Tongue (tissue), 2 donors: ENCODE data around the gene FETUB. TPM values are rescaled to one million over a fixed set of nuclear protein-coding genes. Genes with fewer than 3 reads are reported as not detected.

Source experiments
- DNase-seq: peaks from one replicate; pipeline ENCODE4 v3.0.0-alpha.2; 2015
- total RNA-seq: library from RNA; depleted of rRNA; stranded (reverse); fragments of >200 nt; gene quantifications from one replicate; pipeline ENCODE4 v1.2.3, GENCODE V29; 2014

Gene FETUB
- total RNA-seq, 1 donor from 2014 or later: not detected

DNA sequence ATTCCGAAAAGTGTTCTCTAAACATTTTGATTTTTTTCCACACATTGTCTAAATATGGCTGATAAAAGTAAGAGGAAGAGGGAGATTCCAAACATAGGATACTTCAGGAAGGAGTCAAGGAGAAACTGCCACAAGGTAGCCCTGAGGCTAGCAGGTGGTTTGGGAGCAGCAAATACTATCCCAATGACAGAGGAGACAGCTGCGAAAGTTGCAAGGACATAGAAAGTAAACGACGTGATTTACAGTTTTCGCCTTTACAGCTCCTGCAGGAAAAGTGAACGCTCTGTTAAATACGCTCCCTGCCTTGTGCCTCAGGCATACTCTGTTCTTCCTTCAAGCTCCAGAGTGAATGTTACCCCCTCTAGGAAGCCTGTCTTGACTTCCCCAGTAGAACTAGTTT, 3.7 kb upstream of the FETUB start:
- no peak for DNase-seq

DNA sequence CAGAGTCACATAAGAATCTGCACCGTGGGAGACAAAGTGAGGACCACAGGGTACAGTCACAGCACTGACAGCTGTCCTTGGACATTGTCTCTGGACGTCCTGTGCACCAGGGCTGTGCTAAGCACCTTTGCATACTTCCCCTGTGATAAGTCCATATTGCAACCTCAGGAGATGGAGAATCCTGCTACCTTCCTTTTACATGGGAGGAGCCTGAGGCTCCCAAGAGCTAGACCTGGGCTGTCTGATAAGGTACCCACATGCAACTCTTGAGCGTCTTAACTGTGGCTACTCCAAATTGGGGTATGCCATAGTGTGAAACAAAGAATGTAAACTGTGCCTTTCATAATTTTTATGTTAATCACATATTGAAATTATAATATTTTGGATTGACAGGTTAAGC, 2.5 kb upstream of the FETUB start:
- no peak for DNase-seq

DNA sequence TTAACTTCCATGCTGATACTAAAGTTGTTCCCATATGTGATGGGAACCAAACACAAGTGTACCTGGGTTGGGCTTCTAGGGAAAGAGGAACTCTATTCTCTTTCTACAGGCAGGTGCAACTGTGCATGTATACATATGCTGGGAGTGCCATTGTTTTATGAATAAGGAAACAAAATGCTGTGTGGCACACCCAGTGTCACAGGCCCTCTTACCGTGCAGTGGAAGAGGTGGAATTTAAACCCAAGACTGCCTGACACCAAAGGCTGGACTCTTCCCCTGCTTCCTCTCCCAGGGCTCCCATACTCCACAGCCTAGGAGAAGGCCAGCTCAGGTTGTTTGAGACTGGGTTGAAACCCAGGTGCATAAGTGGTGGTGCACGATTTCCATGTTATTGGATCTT, 1.9 kb upstream of the FETUB start:
- DNase-seq: no peak

DNA sequence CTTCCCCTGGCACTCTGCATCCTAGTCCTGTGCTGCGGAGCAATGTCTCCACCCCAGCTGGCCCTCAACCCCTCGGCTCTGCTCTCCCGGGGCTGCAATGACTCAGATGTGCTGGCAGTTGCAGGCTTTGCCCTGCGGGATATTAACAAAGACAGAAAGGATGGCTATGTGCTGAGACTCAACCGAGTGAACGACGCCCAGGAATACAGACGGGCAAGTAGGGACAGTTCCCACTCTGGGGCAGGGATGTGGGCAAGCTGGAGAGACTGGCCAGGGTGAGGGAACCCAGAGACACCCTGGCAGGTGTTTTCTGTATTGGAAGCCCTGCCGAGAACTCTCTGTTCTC, 247 bp downstream of the FETUB start:
- DNase-seq: no peak

- no peak for DNase-seq
These were observed 730 bp downstream of the FETUB start for GRCh38 chr3:186640929-186641328.

- DNase-seq: no peak
These were observed 1.8 kb downstream of the FETUB start for GRCh38 chr3:186642014-186642413.

- no peak for DNase-seq
These were observed 3.3 kb downstream of the FETUB start for GRCh38 chr3:186643493-186643892.

- no peak for DNase-seq
These were observed 4.5 kb downstream of the FETUB start for GRCh38 chr3:186644683-186645082.

DNA sequence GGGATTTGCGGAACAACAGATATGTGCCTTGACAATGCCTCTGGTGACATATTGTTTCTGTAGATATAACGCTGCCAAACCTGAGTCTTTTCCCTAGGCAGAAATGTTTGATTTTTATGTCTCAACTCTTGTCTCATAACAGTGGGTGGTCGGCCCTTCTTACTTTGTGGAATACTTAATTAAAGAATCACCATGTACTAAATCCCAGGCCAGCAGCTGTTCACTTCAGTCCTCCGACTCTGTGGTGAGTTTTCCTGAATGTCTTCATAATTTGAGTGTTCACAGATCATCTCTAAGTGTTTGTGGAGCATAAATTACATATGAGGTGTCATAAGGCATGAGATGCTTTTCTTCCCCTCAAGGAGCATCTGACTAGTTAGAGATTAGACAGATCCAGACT, 5.9 kb downstream of the FETUB start:
- no peak for DNase-seq

DNA sequence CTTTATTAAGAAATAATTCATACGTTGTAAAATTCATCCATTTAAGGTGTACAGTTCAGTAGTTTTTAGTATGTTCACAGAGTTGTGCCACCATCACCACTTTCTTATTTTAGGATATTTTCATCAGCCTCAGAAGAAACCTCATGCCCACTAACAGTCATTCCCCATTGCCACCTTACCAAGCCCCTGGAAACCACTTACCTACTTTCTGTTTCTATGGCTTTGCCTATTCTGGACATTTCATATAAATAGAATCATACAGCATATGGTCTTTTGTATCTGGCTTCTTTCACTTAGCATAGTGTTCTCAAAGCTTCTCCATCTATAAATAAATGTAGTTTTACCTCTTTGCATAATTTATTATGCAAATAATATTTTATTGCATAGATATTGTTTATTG, 6.6 kb downstream of the FETUB start:
- DNase-seq: no peak

DNA sequence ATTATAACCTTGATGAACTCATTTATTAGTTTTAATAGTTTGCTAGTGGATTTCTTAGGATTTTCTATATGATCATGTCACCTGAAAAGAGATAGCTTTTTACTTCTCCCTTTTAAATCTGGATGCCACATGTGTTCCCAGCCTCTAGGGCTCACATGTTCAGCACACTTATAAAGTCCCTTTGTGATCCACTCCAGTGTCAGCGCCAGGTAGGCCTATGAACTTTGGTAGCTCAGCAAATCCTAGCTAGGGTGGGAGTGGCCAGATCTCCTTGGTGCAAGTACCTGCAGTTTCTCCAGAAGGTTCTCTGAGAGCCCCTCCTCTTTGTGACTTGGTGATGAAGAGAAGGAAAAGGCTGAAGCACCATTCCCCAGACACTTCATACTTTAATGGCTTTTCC, 8.7 kb downstream of the FETUB start:
- no peak for DNase-seq

- no peak for DNase-seq
These were observed 11.5 kb downstream of the FETUB start for GRCh38 chr3:186651678-186652215.

DNA sequence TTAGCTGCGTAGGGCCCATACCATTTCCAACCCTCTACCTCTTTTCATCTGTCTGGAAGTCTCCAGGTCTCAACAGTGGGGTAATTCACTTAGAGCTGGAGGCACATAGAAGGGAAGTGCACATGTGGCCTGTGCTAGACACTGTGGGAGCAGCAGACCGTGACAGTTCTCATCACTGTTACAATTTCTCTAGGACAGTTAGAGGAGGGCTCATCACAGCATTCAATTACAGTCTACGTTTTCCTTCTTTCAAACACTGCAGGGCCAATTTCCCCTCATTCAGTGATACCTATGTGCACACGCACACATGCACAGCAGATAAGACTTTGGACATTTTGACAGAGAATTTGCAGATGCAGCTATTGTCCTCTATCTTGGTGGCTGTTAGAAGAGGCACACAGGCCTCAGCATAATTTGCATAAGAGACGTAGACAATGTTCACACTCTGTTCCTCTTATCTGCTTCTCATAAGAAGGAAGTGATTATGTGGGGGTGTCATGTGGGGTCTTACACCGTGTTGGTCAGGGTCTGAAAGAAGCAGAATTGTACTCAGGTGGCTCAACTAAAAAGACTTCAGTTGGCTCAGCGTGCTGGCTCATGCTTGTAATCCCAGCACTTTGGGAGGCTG, 13.0 kb downstream of the FETUB start:
- DNase-seq: no peak

DNA sequence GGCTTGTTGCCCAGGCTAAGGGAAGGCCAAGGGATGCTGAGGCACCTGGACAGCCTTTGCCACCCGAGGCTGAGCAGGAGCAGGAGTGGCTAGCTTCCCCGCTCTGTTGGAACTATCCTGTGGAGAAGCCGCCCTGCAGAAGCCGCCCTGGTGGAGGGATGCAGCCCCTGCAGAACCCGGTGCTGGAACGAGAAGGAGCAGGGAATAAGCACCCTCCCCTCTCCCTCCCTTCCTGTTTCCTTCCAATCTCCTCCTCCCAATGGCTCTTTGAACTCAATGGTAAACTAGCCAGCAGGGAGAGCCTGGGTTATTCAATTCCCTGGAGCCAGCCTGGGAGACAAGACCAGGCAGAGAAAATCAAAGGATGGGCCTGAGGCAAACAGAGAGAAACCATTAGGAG, 13.8 kb downstream of the FETUB start:
- no peak for DNase-seq

GRCh38 chr3:186663361-186664118, 23.3 kb downstream of the FETUB start:
- no peak for DNase-seq

GRCh38 chr3:186664119-186664495, 23.9 kb downstream of the FETUB start:
- no peak for DNase-seq

- DNase-seq: no peak
These were observed 24.3 kb downstream of the FETUB start for GRCh38 chr3:186664506-186664905.

DNA sequence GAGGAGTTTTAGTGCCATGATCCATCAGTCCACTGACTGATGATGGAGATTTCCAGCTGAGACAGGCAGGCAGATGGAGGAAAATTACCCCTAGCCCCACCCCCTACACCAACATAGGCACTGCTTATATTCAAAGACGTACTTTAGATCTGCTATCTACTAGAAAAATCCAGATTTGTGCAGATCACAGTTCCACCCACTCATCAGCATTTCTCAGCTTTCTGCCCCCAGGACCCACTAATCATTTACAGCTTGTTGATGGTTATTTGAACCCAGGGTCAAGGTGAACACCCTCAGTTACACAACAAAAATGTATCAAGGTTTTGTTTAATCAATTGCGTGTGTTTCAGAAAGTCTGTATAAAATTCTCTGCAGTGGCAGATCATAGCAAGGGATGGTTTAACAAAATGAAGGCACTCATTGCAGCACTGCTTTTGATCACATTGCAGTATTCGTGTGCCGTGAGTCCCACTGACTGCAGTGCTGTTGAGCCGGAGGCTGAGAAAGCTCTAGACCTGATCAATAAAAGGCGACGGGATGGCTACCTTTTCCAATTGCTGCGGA, 25.5 kb downstream of the FETUB start, which contains the start of gene HRG:
Gene HRG (plus strand): TSS at position 390 of the 564 bp plus-strand sequence. CDS start 18 bp downstream, at position 408.
- DNase-seq: no peak

DNA sequence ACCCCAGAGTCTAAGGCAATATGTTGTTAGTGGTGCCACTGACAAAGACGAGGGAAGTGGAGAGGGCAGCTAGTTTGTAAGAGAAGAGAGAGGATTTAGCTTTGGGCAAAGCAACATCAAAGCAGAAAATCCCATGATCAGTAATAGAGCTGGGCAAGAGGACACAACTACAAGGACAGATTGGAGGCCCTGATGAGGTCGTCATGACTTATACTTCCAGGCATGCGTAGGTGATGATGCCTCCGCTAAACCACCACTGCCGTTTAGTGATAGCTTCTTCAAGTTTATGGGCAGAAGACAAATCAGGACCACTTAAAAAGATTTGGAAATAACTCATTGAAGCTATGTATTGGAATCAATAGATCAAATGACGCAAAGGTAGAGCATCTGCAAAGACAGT, 28.2 kb downstream of the FETUB start:
- DNase-seq: no peak

DNA sequence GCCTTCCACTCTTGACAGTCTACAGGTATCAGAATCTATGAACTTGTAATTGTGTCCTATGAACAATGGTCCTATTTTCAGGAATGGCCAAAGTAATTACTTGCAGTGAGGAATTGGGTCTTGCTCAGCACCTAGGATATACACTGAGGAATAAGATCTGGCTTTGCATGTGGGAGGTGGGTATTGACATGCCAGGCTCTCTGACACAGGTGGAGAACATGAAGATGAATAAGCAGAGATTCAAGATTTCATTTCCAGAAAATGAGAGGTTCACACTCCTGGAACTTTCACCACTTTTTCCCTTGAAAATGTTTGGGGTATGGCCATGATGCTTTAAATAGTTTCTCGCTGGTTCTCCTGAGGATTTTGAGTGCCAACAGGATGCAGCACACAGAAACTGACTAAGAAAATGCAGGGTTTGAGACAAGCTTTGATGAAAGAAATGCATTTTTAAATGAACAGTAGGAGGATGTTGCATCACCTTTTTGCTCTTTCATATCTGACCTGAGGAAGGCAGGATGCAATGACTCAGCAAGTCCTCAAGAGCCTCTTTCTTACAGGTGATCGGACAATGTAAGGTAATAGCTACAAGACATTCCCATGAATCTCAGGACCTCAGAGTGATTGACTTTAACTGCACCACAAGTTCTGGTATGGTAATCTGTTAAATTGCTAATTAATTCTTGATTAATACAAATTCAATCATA, 29.3 kb downstream of the FETUB start:
- DNase-seq: no peak

DNA sequence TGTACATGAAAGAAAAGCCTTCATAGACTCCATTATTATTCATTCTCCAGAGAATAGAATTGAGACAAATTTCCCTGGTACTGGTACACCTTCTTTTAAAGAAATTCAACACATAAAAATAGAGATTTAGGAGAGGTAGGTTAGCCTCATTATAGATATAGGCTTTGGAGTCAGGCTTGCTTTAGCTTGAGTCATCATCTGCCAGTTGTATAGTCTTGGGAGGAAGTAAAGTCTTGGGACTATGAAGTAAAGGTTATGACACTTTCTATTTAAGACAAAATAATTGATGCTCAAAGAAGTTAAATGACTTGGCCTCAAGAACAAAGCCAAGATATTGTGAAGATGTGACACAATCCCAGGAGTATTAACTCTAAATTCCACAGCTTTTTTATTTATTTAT, 30.0 kb downstream of the FETUB start:
- no peak for DNase-seq

DNA sequence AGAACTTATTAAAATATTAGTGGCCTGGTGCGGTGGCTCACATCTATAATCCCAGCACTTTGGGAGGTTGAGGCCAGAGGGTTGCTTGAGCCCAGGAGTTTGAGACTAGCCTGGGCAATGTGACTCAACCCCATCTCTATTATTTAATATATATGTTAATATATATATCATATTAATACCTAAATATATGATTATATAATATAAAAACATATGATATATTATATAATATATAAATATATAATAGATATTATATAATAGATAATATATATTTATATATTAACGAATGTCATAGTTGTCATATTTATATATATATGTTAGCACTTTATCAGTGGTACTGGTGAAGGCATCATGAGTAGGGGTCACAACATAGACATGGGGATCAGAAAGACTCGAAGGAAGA, 30.9 kb downstream of the FETUB start:
- no peak for DNase-seq

DNA sequence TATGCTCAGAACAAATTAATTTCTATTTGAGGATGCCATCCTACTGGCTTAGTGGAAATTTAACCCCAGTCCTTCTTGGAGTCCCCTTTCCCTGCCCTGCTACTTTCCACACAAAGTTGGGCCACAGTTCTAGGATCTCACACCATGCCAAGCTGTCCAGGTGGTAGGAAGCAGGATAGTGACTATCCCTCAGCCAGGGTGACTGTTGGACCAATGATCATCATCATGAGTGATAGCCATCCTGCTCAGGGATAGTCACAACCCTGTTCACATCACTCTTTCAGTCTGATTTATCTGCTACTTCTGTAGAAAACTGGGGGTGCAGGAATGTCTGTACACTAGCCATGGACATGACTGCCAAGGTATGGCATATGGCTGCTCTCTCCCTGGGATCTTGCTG, 38.4 kb downstream of the FETUB start:
- no peak for DNase-seq
